Peyer's patch (tissue), 4 donors: ENCODE measurements around the gene TRIM26. TPM values are rescaled to one million over a fixed set of nuclear protein-coding genes. Genes with fewer than 3 reads are reported as not detected.
A peak's percentile ranks its signal among the peaks of the same experiment; 100 is the strongest.
"Not testable (repeated sequence)": the region's sequence is repeated elsewhere in the genome, so short reads cannot be mapped to it uniquely, and the experiment has no call there.

ENCODE experiments used
- DNase-seq, 3 donors: peaks; one replicate each; pipeline ENCODE4 v3.0.0-alpha.2; 2017 to 2019
- H3K27ac ChIP-seq, 4 donors: fragments of 200-600 bp; sonication (generic); one replicate each; pipeline ENCODE4 v1.5.1; 2016 to 2019
- H3K27me3 ChIP-seq, 2 donors: fragments of 200-600 bp; sonication (generic); one replicate each; pipeline ENCODE4 v1.5.1; 2019
- H3K36me3 ChIP-seq, 3 donors: fragments of 200-600 bp; sonication (generic); one replicate each; pipeline ENCODE4 v1.5.1; 2016 to 2019
- H3K4me1 ChIP-seq, 4 donors: fragments of 200-600 bp; sonication (generic); one replicate each; pipeline ENCODE4 v1.5.1; 2016 to 2019
- H3K4me3 ChIP-seq, 4 donors: fragments of 200-600 bp; sonication (generic); 1 replicate in 3 of 4; 2 replicates in 1 of 4; pipeline ENCODE4 v1.5.1; 2016 to 2019; ENCODE audit warnings: mild to moderate bottlenecking in 1 of 4
- H3K9me3 ChIP-seq, 4 donors: fragments of 200-600 bp; sonication (generic); one replicate each; pipeline ENCODE4 v1.5.1; 2016 to 2019; ENCODE audit warnings: mild to moderate bottlenecking in 1 of 4
- CTCF ChIP-seq, 6 experiments: fragments of 450-650 bp in 4 of 6; fragments of 200-600 bp in 2 of 6; sonication (generic) in 1 of 6; IDR thresholded peaks; one replicate each; pipeline ENCODE4 v1.5.1; 2017 to 2019; ENCODE audit warnings: antibody characterized with exemption in 6 of 6, mild to moderate bottlenecking in 3 of 6, moderate library complexity in 1 of 6
- POLR2A ChIP-seq, 2 donors: fragments of 450-650 bp; IDR thresholded peaks; one replicate each; pipeline ENCODE4 v1.5.1; 2017; ENCODE audit warnings: antibody characterized with exemption in 2 of 2, mild to moderate bottlenecking in 2 of 2, moderate library complexity in 2 of 2
- total RNA-seq, 4 donors: library from RNA; depleted of rRNA; stranded (reverse); fragments of >200 nt; gene quantifications; one replicate each; pipeline ENCODE4 v1.1.0, GENCODE V29; 2016

TRIM26 gene
- total RNA-seq = 100 to 1,000 TPM in 1 of 4 donors, 10 to 100 TPM in 3; 65.9 to 175 (median 90.5) TPM

GRCh38 chr6:30212865-30213666 is at the start of gene TRIM26:
TSS of gene TRIM26 (minus strand) at chr6:30213406. CDS start at chr6:30199103, 14,303 bp downstream.
- no peaks in the 10 kb centered on the region for H3K9me3 ChIP-seq
- DNase-seq = peak; percentile 95 to 99 (median 97)
- no peaks in the 10 kb centered on the region for H3K36me3 ChIP-seq
- peaks cover under 1 to 37% (median 22%) of the 10 kb centered on the region in 4 donors for H3K4me1 ChIP-seq
- H3K27ac ChIP-seq = peak within 1 kb of the TSS; percentile 96 to 100 (median 96)
- no peaks in the 10 kb centered on the region for H3K27me3 ChIP-seq
- TF ChIP-seq POLR2A (IDR thresholded peaks at IDR 0.05) (peak; percentile 98 to 99), CTCF (IDR thresholded peaks at IDR 0.05) (no peak)
- peak within 1 kb of the TSS; percentile 71 to 92 (median 78) for H3K4me3 ChIP-seq

- no peak for TF ChIP-seq CTCF (IDR thresholded peaks at IDR 0.05)
- no peak for TF ChIP-seq POLR2A (IDR thresholded peaks at IDR 0.05)
- no peaks in the 10 kb centered on the region for H3K4me1 ChIP-seq
- peak overlapping the region; percentile 57 to 91 (median 78) for H3K4me3 ChIP-seq
- H3K9me3 ChIP-seq = no peaks in the 10 kb centered on the region
- peak overlapping the region in 3 of 4 donors; percentile 69 to 81 (median 73) for H3K27ac ChIP-seq
- no peaks in the 10 kb centered on the region for H3K27me3 ChIP-seq
- no peaks in the 10 kb centered on the region for H3K36me3 ChIP-seq
- no peak for DNase-seq
Measured at GRCh38 chr6:30260036-30260504, 46.9 kb upstream of the TRIM26 start.

- DNase-seq = peak; percentile 64 to 86 (median 70)
- H3K27me3 ChIP-seq = no peaks in the 10 kb centered on the region
- H3K27ac ChIP-seq = peak overlapping the region; percentile 69 to 81 (median 76)
- no peaks in the 10 kb centered on the region for H3K36me3 ChIP-seq
- H3K4me1 ChIP-seq = no peaks in the 10 kb centered on the region
- H3K4me3 ChIP-seq = peak overlapping the region; percentile 57 to 91 (median 78)
- no peaks in the 10 kb centered on the region for H3K9me3 ChIP-seq
- TF ChIP-seq CTCF (IDR thresholded peaks at IDR 0.05) (peak in 2 of 6 experiments; percentile 26), POLR2A (IDR thresholded peaks at IDR 0.05) (no peak)
Measured at GRCh38 chr6:30259140-30260035, 46.2 kb upstream of the TRIM26 start.

GRCh38 chr6:30258204-30258603 is 45.0 kb upstream of the TRIM26 start:
- H3K4me3 ChIP-seq = no peak overlapping the region
- DNase-seq = no peak
- TF ChIP-seq CTCF (IDR thresholded peaks at IDR 0.05) = no peak
- TF ChIP-seq POLR2A (IDR thresholded peaks at IDR 0.05) = no peak
- no peaks in the 10 kb centered on the region for H3K4me1 ChIP-seq
- H3K27me3 ChIP-seq = no peaks in the 10 kb centered on the region
- H3K9me3 ChIP-seq = no peaks in the 10 kb centered on the region
- no peak overlapping the region for H3K27ac ChIP-seq
- no peaks in the 10 kb centered on the region for H3K36me3 ChIP-seq

GRCh38 chr6:30252417-30252816 is 39.2 kb upstream of the TRIM26 start:
- H3K9me3 ChIP-seq, H3K27ac ChIP-seq, H3K36me3 ChIP-seq, H3K4me1 ChIP-seq, H3K27me3 ChIP-seq, DNase-seq, H3K4me3 ChIP-seq: not testable (repeated sequence)
